Gastroesophageal sphincter (tissue), 3 donors: ENCODE measurements around the gene GJD4.

ENCODE experiments used
- EP300 ChIP-seq: sonication (generic); formaldehyde crosslinking; IDR thresholded peaks from one replicate; pipeline ENCODE4 v1.6.1; 2017; ENCODE audit warnings: antibody characterized with exemption, mild to moderate bottlenecking
- POLR2AphosphoS5 ChIP-seq: sonication (generic); formaldehyde crosslinking; IDR thresholded peaks from one replicate; pipeline ENCODE4 v1.6.1; 2017; ENCODE audit warnings: antibody characterized with exemption
- TF ChIP-seq, protein P1 (sequence below), 4 experiments: fragments of 200-600 bp in 2 of 4; fragments of 450-650 bp in 2 of 4; sonication (generic) in 1 of 4; IDR thresholded peaks; one replicate each; pipeline ENCODE4 v1.5.1; 2017 to 2019; ENCODE audit warnings: antibody characterized with exemption in 4 of 4, mild to moderate bottlenecking in 2 of 4, moderate library complexity in 2 of 4

DNA sequence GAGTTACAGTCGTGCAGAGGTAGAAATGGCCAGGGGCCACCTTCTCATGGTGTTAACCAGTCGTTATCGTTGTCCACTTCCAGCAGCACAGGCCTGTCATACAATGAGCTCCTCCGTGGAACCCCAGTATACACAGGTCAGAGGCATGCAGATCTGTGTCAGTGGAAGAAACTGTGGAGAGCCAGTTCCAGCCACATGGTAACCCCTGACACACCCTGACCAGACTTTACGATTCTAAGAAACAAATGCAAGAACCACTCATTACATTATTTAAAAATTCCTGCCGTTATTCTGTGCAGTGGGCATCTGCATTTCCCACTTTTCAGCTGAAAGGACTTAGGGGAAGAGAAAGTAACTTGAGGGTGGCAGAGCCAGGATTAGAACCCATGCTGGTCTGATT lies 23.5 kb upstream of the GJD4 start:
- TF ChIP-seq, protein P1, sequence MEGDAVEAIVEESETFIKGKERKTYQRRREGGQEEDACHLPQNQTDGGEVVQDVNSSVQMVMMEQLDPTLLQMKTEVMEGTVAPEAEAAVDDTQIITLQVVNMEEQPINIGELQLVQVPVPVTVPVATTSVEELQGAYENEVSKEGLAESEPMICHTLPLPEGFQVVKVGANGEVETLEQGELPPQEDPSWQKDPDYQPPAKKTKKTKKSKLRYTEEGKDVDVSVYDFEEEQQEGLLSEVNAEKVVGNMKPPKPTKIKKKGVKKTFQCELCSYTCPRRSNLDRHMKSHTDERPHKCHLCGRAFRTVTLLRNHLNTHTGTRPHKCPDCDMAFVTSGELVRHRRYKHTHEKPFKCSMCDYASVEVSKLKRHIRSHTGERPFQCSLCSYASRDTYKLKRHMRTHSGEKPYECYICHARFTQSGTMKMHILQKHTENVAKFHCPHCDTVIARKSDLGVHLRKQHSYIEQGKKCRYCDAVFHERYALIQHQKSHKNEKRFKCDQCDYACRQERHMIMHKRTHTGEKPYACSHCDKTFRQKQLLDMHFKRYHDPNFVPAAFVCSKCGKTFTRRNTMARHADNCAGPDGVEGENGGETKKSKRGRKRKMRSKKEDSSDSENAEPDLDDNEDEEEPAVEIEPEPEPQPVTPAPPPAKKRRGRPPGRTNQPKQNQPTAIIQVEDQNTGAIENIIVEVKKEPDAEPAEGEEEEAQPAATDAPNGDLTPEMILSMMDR (IDR thresholded peaks at IDR 0.05), result no peak
- no peak for TF ChIP-seq EP300
- TF ChIP-seq POLR2AphosphoS5, result no peak
